GM18861 (cell line): Measurements from ENCODE around the gene PHYHD1.
A peak's percentile ranks its signal among the peaks of the same experiment; 100 is the strongest.

Experiments used
- ATAC-seq: cut with Tn5 transposase; IDR thresholded peaks from one replicate; pipeline ENCODE4 v1.9.1; 2021; ENCODE audit not compliant: unreplicated experiment

PHYHD1 gene

GRCh38 chr9:128920381-128921058, at the start of gene PHYHD1:
PHYHD1 (plus strand) TSS chr9:128920982; CDS start chr9:128922324, 1,342 bp downstream.
- no peak for ATAC-seq

GRCh38 chr9:128877852-128878251, 42.9 kb upstream of the PHYHD1 start:
- ATAC-seq: no peak

DNA sequence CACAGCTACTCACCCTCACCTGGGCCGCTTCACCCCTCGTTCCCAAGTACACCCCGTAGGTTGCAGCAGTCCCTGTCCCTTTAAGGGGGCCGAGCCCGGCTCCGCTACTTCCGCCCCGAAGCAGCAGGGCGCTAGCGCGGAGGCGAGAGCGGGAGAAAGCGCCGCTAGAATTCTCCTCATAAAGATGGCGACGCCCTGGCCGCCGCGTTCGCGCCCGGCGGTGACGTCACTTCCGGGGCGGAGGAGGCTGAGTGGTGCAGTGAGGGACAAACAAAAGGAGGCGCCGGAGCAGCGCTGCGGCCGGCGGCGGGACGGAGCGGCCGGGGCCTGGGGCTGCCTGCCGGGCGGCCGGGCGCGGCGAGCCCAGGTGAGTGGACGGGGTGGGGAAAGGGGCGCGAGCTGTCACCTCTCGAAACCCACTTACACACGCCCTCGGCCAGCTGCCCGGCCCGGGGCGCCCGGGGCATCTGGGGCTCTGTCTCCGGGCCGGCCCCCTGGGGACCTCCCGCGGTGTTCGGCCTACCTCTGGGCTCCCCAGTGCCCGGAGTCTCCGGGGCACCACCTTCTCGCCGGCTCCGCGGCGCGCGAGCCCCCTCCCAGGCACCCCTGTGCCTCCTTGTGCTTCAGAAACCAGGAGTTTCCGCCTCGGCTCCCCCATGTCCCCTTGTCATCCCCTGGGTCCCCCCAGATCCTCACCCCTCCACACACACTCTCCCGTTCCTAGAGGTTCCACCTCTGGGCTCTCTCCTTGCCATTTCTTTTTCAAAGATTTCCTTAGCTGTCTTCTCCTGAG, 38.7 kb upstream of the PHYHD1 start, which contains the start of the genes KYAT1 and LRRC8A:
Gene KYAT1, minus strand, starts transcription at position 67 of the 793 bp plus-strand sequence. CDS start 36,545 bp downstream, outside the sequence.
Gene LRRC8A, plus strand, starts transcription at position 250 of the 793 bp plus-strand sequence. CDS start 25,032 bp downstream, outside the sequence.
- peak; percentile 88 for ATAC-seq

GRCh38 chr9:128882677-128883603, 37.8 kb upstream of the PHYHD1 start:
- no peak for ATAC-seq

DNA sequence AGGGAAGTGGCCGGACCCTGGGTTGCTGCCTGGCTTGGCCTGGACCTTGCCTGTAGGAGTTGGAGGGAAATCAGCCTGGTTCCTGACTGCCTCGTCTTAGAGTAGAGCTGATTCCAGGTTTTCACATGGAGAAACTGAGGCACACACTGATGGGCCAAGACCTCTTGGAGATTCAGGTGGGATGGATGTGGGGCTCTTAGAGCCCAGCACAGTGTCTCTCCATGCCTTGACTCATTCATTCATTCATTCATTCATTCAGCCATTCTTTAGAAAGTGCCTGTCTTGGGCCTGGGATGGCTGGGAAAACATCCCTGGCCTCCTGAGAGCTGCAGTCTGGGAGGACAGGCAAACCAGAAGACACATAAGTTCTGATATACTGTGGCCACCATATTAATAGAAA, 36.6 kb upstream of the PHYHD1 start:
- ATAC-seq: no peak

- ATAC-seq: no peak
Measured at GRCh38 chr9:128885376-128885775, 35.4 kb upstream of the PHYHD1 start.

- no peak for ATAC-seq
Measured at GRCh38 chr9:128885798-128886197, 35.0 kb upstream of the PHYHD1 start.

GRCh38 chr9:128886211-128886891, 34.4 kb upstream of the PHYHD1 start:
- no peak for ATAC-seq

DNA sequence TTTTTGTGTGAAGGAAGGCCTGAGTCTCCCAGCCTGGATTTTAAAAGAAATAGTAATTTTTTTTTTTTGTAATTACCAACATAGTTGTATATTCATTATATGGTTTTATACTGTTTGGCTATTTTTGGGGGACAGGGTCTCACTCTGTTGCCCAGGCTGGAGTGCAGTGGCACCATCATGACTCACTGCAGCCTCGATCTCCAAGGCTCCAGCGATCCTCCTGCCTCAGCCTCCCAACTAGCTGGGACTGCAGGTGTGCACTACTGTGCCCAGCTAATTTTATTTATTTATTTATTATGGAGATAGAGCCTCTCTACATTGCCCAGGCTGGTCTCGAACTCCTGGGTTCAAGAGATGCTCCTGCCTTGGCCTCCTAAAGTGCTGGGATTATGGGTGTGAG, 33.7 kb upstream of the PHYHD1 start:
- no peak for ATAC-seq

DNA sequence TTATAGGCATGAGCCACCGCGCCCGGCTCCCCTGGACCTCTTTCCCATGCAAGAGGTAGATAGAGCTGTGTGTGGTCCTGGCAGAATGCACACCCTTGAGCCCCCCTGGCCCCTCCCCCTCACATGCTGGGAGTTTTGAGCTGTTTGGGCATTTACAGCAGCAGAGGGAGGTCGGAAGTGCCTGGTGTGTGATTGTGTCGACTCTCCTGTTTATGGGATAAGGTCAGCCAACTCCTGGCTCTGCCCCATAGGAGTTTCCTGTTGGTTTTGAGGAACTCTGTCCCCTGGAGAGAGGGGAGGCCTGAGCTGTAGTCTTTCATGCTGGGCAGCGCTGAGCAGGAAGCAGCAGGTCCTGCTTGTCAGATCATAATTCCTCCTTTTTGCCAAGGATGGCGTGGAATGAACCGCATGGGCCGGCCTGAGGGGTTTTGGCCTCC, 32.9 kb upstream of the PHYHD1 start:
- ATAC-seq: no peak

DNA sequence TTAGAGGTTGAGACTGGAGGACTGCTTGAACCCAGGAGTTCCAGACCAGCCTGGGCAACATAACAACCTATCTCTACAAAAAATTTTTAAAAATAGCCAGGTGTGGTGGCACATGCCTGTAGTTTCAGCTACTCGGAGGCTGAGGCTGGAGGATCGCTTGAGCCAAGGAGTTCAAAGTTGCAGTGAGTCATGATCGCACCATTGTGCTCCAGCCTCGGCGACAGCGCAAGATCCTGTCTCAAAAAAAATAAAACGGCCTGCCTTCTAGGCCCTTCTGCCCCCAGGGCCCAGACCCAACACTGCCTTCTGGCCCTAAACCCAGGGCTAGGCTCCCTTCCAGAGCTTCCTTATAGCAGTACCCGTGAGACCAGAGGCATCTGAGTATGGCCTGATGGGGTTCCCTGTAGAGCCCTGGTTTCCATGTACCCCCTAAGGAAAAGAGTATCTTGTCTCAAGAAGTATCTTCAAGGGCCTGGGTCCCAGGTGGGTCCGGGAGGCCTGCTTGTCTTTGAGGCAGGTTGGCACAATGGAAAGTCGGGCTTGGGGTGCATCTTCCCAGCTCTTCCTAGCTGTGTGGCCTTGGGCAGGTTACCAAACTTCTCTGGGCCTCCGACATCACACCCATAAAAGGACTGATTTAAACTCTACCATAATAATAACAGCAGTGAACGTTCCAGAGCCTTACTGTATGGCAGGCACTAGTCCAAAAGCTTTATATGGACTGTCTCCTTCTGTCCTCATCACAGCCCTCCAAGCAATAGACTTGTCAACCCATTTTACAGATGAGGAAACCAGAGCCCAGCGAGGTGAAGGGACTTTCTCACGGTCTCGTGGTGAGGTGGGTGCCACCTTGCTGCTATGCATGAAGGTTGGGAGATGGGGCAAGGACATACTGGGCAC, 29.2 kb upstream of the PHYHD1 start:
- no peak for ATAC-seq

GRCh38 chr9:128892221-128892921, 28.4 kb upstream of the PHYHD1 start:
- no peak for ATAC-seq

DNA sequence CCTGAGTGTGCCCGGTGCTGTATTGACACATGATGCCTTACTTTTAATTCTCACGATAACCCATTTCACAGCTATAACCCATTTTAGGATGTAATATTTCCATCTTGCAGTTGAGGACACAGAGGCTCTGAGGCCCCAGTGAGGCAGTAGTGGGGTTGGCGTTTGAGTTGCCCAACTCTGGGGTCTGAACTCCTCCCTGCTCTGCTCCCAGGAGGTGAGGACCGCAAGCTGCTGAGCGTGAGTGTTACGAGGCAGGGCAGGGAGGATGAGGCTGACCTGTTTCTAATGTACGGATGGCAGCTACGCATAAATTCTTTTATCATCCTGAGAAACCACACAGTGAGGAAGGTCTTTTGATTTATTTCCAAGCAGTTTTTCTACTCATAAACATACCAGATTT, 27.4 kb upstream of the PHYHD1 start:
- no peak for ATAC-seq

DNA sequence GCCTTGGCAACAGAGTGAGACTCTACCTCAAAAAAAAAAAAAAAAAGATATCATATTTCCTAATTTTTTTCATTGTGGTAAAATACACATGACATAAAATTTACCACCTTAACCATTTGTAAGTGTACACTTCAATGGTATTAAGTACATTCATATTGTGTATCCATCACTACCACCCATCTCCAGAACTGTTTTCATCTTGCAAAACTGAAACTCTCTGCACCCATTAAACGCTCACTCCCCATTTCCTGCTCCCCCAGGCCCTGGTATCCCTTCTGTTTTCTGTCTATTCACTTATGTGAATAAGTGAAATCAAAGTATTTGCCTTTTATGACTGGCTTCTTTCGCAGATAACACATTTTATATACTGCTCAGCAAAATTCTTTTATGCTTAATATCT, 26.0 kb upstream of the PHYHD1 start:
- ATAC-seq: no peak

DNA sequence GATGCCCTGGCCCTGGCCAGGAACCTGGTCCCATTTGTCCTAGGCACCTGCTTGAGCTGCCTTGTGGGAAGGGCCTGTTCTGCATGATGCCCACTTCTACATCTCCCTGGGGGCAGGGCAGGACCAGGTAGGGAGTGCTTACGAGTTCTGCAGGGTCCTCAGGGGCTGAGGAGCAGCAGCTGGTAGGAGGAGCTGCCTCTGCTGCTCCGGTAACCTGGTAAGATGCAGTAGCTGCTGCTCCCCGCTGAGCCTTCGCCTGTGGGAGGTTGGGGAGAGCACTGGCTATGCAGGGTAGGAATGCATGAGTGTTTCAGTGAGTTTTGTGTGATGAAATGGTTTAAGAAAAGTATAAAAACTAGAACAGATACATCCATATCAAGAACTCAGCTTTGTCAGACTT, 25.2 kb upstream of the PHYHD1 start:
- no peak for ATAC-seq

- ATAC-seq: no peak
Measured at GRCh38 chr9:128898382-128898781, 22.4 kb upstream of the PHYHD1 start.

GRCh38 chr9:128898845-128899565, 21.8 kb upstream of the PHYHD1 start:
- ATAC-seq: no peak
